CD4-positive, alpha-beta T cell treated with Interleukin-4 for 4 hours (primary cell): ENCODE results near the gene SRC.

ENCODE experiments used
- DNase-seq: peaks from one replicate; pipeline ENCODE4 v3.0.0-alpha.2; 2020

Gene SRC

GRCh38 chr20:37416848-37417616 lies 71.1 kb downstream of the SRC start:
- no peak for DNase-seq

DNA sequence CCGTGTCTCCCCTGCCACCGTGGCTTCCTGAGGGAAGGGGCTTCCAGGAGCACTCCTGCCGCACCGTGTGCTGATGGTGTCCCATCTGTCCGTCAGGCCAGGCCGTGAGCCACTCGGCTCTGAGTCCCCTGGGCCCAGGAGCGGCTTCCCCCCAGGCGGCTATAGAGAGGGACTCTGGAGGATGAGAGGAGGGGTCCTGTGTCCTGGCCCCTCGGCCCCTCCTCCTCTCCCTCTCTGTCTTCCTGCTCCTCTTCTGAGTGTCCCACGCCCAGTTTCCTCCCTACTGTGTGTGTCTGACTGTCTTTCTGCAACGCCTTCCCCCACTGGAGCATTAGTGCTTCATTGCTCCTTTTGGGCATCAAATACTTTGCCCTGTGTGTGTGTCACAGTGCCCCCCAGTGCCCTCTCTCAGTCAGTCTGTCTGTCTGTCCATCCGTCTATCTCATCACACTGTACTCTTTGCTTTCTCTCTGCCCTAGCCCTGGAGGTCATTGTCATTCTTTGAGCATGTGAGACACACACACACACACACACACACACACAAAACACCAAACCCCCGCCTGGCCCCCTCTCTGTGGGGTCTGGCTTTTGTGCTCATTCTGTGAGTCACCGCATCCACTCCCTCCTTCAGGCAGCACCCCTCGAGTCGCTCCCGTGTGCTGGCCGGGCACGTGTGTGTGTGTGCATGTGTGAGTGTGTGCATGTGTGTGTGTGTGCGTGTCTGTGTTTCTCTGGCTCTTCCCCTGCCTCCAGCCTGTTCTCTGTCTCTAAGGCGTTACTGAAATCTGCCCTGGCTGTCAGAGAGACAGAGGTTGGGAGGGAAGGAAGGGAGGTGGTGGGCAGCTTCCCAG lies 71.9 kb downstream of the SRC start:
- DNase-seq, result no peak

DNA sequence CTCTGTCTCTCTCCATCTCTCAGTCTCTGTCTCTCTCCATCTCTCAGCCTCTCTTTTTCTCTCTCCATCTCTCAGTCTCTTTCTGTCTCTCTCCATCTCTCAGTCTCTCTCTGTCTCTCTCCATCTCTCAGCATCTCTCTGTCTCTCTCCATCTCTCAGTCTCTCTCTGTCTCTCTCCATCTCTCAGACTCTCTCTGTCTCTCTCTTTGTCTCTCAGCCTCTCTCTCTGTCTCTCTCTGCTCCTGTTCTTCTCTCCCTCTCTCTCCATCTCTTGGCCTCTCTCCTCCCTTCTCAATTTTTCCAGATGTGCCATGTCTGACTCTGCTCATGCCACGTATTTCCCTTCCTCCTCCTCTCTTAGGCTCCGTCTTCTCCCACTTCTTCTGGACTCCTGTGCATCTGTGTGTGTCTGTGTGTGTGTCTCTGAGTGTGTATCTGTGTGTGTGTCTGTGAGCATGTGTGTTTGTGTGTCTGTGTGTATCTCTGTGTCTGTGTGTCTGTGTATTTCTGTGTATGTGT lies 72.7 kb downstream of the SRC start:
- no peak for DNase-seq

DNA sequence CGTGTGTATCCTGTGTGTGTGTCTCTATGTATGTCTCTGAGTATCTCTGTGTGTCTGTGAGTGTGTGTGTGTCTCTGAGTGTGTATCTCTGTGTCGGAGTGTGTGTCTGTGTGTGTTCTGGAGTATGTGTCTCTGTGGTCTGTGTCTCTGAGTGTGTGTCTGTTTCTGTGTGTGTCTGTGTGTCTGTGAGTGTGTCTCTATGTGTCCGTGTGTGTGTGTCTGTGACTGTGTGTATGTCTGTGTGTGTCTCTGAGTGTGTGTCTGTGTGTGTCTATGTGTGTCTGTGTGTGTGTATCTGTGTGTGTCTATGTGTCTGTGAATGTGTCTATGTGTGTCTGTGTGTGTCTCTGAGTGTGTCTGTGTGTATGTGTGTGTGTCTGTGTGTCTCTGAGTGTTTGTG lies 73.4 kb downstream of the SRC start:
- DNase-seq, result no peak

DNA sequence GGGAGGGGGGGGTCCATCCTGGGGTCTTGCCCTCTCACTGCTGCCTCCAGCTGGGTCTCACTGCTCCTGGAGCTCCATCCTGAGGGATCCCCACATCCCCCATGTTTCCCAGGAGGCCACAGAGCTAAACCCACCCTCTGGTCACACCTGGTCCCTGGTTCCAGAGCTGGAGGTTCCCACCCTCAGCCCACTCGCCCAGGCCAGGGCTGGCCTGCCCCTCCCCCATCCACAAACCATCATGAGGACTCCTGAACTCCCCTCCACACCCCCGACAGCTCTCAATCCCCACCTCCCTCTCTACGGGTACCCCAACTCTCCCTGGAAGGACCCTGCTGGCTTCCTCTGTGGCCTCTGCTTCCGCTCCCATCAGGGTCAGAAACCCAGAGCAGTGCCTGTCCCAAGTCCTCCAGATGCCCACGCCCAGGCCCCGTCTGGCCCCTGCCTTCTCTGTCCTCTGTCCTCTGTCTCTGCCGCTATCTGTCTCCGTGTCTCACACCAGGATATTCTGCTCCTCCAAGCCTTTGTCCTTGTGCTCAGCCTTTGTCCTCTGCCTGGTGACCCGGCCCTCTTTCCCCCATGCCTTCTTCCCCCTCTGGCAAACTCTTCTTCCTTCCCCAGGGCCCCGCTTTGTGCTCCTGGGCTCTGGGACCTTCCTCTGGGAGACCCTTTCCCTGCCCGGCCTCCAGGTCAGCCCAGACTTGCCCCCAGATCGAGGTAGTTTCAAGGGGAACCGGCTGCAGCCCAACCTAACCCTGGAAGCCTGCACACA lies 74.0 kb downstream of the SRC start:
- DNase-seq, result no peak

- DNase-seq, result no peak
Measured at GRCh38 chr20:37420610-37421009, 74.7 kb downstream of the SRC start.

- no peak for DNase-seq
Measured at GRCh38 chr20:37421060-37421905, 75.3 kb downstream of the SRC start.

DNA sequence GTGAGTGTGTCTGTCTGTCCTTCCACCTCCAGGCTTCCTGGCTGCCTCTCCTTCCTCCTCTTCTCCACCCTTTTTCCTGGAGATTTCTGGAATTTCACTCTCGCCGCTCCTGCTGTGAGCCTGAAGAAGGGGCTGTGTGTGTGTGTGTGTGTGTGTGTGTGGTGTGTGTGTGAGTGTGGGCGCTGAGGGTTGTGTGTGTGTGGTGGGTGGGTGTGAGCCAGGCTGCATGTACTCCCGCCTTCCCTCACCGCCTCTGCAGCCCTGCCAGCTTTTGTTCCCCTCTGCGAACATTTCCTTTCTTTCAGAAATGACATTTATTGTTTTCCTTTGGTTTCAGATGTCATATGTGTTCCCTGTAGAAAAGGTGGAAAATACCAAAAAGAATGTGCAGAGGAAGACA lies 76.0 kb downstream of the SRC start:
- DNase-seq, result no peak

DNA sequence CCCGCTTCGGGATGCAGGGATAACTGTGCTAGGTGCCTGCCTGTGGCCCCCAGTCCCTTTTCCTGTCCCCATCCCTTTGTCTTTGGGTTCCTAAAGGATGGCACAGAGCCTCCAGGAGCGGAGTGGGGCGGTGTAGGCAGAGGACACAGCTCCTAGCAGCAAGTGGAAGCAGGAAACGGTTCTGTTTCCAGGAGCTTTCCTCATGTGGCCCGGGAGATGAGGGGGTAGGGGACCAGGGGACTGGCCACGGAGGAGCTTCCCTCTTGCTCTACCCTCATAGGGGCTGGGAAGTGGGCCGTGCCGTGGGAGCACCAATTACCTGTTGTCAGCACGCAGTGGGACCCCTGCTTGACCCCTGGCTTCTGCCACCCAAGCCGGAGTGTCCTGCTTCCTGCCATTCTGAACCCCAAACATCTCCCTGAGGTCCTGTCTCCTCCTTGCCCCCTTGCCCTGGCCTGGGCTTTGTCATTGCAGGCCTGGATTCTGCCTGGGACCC lies 76.9 kb downstream of the SRC start:
- DNase-seq, result no peak

GRCh38 chr20:37423545-37423944 lies 77.6 kb downstream of the SRC start:
- DNase-seq, result no peak

DNA sequence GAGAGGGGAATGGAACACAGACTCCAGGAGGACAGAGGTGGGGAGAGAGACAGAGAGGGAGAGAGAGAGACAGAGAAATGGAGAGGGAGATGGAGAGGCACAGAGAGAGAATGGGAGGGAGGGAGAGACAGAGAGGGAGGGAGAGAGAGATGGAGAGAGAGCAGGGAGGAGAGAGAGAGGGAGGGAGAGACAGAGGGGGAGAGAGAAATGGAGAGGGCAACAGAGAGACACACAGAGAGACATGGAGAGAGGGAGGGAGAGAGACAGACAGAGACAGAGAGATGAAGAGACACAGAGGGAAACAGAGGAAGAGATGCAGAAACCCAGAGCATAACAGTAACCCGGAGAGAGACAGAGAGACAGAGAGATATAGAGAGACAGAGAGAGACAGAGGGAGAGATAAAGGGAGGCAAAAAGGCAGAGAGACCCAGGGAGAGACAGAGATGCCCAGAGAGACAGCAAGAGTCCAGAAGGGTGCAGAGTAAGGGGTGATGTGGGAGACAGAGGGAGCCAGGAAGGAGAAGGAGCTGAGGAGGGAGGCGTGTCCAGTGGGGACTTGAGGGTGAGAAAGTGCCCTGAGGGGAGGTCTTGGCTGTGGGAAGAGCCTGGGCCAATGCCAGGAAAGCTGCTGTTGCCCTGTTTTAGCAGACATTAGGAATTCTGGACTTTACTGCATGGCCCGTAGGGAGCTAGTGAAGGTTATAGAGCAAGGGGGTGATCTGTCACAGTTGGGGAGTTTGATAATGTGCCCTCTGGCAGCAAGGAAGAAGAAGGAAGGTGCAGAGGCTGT lies 78.3 kb downstream of the SRC start:
- no peak for DNase-seq

GRCh38 chr20:37425103-37425625 lies 79.2 kb downstream of the SRC start:
- no peak for DNase-seq

- no peak for DNase-seq
Measured at GRCh38 chr20:37426106-37426505, 80.2 kb downstream of the SRC start.

- no peak for DNase-seq
Measured at GRCh38 chr20:37426978-37427377, 81.0 kb downstream of the SRC start.

GRCh38 chr20:37430044-37430443 lies 84.1 kb downstream of the SRC start:
- no peak for DNase-seq

GRCh38 chr20:37430778-37431460 lies 85.0 kb downstream of the SRC start:
- DNase-seq, result no peak

DNA sequence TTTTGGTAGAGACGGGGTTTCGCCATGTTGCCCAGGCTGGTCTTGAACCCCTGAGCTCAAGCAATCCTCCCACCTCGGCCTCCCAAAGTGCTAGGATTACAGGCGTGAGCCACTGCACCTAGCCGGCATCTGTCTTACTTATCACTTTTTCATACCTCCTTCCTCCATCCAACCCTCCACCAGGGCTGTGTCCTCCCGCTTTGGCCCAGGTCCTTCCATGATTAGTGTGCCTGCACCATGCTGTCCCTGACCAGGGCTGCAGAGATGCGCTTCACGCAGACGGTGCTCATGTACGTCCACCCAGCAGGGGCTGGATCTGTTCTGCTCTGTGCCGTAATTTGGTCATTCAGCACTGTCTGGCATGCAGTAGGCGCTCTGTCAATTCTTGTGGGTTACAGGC lies 85.8 kb downstream of the SRC start:
- DNase-seq, result no peak

- no peak for DNase-seq
Measured at GRCh38 chr20:37432606-37433005, 86.7 kb downstream of the SRC start.

DNA sequence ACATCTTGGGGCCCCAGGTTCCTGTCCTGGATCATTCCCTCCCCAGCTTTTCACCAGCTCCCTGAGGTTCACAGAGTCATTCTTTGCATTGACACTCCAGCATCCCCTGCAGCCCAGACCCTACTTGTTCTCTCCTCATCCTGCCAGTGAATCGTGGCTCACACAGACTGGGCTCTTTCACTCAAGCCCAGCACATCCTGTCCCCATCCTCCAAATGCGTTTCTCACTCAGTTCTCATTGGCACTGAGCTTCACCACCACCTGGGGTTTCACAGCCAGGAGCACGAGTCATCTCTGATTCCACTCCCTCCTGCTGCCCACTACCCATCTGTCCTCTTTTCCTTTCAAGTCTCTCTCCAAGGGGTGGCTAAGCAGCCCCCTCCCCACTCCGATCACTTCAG lies 89.7 kb downstream of the SRC start:
- DNase-seq, result no peak

DNA sequence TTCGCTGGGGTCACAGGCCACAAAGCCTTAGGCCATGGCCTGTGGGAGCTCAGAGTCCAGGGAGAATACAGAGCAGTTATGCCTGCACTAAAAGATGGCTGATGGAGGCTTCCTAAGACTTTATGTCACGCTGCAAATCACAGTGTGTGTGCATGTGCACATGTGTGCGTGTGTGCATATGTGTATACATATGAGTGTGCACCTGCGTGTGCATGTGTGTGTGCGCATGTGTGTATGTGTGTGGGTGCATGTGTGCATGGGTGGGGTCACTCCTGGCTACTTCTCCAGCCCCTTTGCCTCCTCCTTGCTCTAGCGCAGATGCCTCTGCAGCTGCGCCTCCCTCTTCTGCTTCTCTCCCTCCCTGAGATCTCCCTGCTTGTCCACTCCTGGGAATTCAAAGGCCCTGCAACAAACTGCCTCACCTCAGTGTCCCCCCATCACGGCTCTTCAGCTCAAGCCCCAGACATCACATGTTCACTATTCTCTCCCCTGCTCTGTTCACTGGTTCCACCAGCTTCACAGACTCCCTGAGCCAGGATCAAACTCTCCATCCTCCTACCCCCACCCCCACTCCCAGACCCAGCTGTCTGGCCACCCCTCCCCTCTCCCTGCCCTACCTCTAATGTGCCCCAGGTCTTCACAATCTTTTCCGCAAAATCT lies 90.7 kb downstream of the SRC start:
- no peak for DNase-seq
